Activated B cell treated with CpG ODN at 0.5 μM for 24 hours (primary cell): ENCODE measurements around the gene PPP3CB. TPM values are rescaled to one million over a fixed set of nuclear protein-coding genes. Genes with fewer than 3 reads are reported as not detected.

Experiments used
- ATAC-seq: fragments of 200-7000 bp; cut with Tn5 transposase; one replicate; pipeline ENCODE4 v1.10.0; 2021; ENCODE audit warnings: low read depth, mild to moderate bottlenecking, moderate library complexity
- CTCF ChIA-PET: fragments of 350-600 bp; sonication (Branson Sonifier 250); formaldehyde crosslinking; loops from one replicate; lab custom pipeline; 2021; ENCODE audit warnings: antibody characterized with exemption; lab: Charles Lee
- POLR2A ChIA-PET: fragments of 350-600 bp; sonication (Branson Sonifier 250); formaldehyde crosslinking; loops from one replicate; lab custom pipeline; 2021; ENCODE audit warnings: antibody characterized with exemption; lab: Charles Lee
- DNase-seq: peaks from one replicate; pipeline ENCODE4 v3.0.0; 2022
- H3K27ac Mint-ChIP-seq: one replicate; pipeline ENCODE4 v1.8.0; 2020; ENCODE audit warnings: mixed read lengths
- H3K27me3 Mint-ChIP-seq: one replicate; pipeline ENCODE4 v1.8.0; 2021; ENCODE audit warnings: mixed read lengths
- H3K36me3 Mint-ChIP-seq: one replicate; pipeline ENCODE4 v1.8.0; 2021; ENCODE audit warnings: low read depth, mixed read lengths
- H3K4me1 Mint-ChIP-seq: one replicate; pipeline ENCODE4 v1.8.0; 2021; ENCODE audit warnings: mixed read lengths
- H3K4me3 Mint-ChIP-seq: one replicate; pipeline ENCODE4 v1.8.0; 2020; ENCODE audit warnings: mild to moderate bottlenecking, mixed read lengths
- H3K9me3 Mint-ChIP-seq: one replicate; pipeline ENCODE4 v1.8.0; 2020; ENCODE audit warnings: mixed read lengths
- CTCF ChIP-seq: fragments of 200-600 bp; IDR thresholded peaks from one replicate; pipeline ENCODE4 v1.8.0; 2022; ENCODE audit warnings: antibody characterized with exemption, mild to moderate bottlenecking
- intact Hi-C: fragments of 100-400 bp; cut with micrococcal nuclease; formaldehyde crosslinking; loops from one replicate; pipeline ENCODE4 v1.15.1; 2024
- total RNA-seq: library from RNA; stranded (reverse); gene quantifications from 2 replicates; pipeline ENCODE4 v1.2.3, GENCODE V29; 2022

Gene PPP3CB
- total RNA-seq, 1 donor from 2014 or later = 43.3 TPM

DNA sequence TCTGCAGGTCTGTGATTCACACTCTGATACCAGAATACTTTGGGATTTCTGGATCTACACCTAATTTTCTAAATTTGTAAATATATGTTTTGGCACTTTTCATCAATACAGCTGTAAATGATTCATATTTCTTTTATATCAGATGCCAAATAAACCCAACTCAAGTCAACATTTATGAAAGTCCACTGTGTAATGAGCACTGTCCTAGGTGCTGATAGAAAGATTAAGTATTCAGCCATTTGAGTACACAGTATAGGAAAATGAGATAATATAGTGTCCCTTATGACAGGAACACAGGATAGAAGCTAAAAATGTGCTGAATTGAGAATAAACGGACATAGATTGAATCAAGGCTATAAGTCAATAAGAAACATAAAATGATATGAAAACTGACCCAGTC, 88.3 kb downstream of the PPP3CB start:
- no peak for DNase-seq
- Mint-ChIP-seq H3K9me3 (no peaks in the 10 kb centered on the region), H3K27ac (no peak overlapping the region), H3K4me1 (peaks cover 58% of the 10 kb centered on the region), H3K4me3 (no peak overlapping the region), H3K36me3 (peaks cover 27% of the 10 kb centered on the region), H3K27me3 (no peaks in the 10 kb centered on the region)
- no peak for TF ChIP-seq CTCF
- ChIA-PET CTCF (no interaction called here), POLR2A (no interaction called here)
- intact Hi-C loops = no loop called here
- ATAC-seq = no peak

DNA sequence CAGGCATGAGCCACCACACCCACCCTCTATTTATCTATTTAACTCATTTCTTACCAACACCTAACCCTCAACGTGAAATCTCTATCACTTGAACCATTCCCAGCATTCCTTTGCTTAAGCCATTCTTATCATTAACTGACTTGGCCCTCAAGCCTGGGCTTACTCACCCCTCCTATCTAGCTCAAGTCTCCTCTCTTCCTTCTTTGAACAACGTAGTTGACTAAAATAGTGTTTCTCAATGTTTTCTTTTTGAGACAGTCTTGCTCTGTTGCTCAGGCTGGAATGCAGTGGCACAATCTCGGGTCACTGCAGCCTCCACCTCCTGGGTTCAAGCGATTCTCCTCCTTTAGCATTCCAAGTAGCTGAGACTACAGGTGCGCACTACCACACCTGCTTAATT, 89.0 kb downstream of the PPP3CB start:
- DNase-seq = no peak
- Mint-ChIP-seq H3K4me1 (peaks cover 51% of the 10 kb centered on the region), H3K9me3 (no peaks in the 10 kb centered on the region), H3K4me3 (no peak overlapping the region), H3K27me3 (no peaks in the 10 kb centered on the region), H3K27ac (no peak overlapping the region), H3K36me3 (peaks cover 27% of the 10 kb centered on the region)
- no peak for TF ChIP-seq CTCF
- POLR2A ChIA-PET = no interaction called here
- no peak for ATAC-seq
- CTCF ChIA-PET = no interaction called here
- intact Hi-C loops = no loop called here

GRCh38 chr10:73405556-73405955, 90.3 kb downstream of the PPP3CB start:
- intact Hi-C loops = no loop called here
- ChIA-PET POLR2A (no interaction called here), CTCF (no interaction called here)
- Mint-ChIP-seq H3K36me3 (peaks cover 27% of the 10 kb centered on the region), H3K4me1 (peaks cover 43% of the 10 kb centered on the region), H3K27ac (no peak overlapping the region), H3K9me3 (no peaks in the 10 kb centered on the region), H3K27me3 (no peaks in the 10 kb centered on the region), H3K4me3 (no peak overlapping the region)
- TF ChIP-seq CTCF = no peak
- ATAC-seq (no peak), DNase-seq (no peak)

DNA sequence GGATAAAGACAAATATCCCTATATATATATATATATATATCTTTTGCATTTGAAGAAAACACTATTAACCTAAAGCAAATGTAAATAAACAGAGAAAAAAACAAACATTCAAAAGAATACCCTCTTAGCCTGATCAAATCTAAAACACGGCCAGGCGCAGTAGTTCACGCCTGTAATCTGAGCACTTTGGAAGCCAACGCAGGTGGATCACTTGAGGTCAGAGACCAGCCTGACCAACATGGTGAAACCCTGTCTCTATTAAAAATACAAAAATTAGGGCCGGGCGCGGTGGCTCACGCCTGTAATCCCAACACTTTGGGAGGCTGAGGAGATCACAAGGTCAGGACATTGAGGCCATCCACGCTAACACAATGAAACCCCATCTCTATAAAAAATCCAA, 91.1 kb downstream of the PPP3CB start:
- CTCF ChIA-PET = no interaction called here
- no peak overlapping the region for H3K27ac Mint-ChIP-seq
- no peak for ATAC-seq

DNA sequence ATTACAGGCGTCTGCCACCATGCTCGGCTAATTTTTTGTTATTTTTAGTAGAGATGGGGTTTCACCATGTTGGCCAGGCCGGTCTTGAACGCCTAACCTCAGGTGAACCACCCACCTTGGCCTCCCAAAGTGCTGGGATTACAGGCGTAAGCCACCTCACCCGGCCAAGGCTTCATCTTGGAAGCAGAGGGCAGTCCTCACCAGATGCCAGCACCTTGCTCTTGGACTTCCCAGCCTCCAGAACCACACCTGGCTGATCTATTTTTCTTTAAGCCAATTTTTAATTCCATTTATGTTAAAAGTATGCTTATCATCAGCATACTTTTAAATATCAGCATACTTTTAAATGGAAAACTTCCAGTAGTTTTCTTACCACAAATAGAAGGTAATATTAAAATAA, 94.2 kb downstream of the PPP3CB start:
- ChIA-PET POLR2A (no interaction called here), CTCF (no interaction called here)
- intact Hi-C loops = no loop called here
- H3K36me3 Mint-ChIP-seq = peaks cover 36% of the 10 kb centered on the region
- no peaks in the 10 kb centered on the region for H3K27me3 Mint-ChIP-seq
- H3K4me3 Mint-ChIP-seq = no peak overlapping the region
- no peaks in the 10 kb centered on the region for H3K9me3 Mint-ChIP-seq
- H3K27ac Mint-ChIP-seq = no peak overlapping the region
- ATAC-seq (no peak), DNase-seq (no peak)
- TF ChIP-seq CTCF = no peak
- H3K4me1 Mint-ChIP-seq = peaks cover 18% of the 10 kb centered on the region

More for the DNA sequence above, 91.1 kb downstream of the PPP3CB start:
- TF ChIP-seq CTCF = no peak
- peaks cover 36% of the 10 kb centered on the region for H3K4me1 Mint-ChIP-seq
- H3K36me3 Mint-ChIP-seq = peaks cover 30% of the 10 kb centered on the region
- no peak overlapping the region for H3K4me3 Mint-ChIP-seq
- H3K9me3 Mint-ChIP-seq = no peaks in the 10 kb centered on the region
- no peak for DNase-seq
- H3K27me3 Mint-ChIP-seq = no peaks in the 10 kb centered on the region
- intact Hi-C loops = no loop called here
- POLR2A ChIA-PET = no interaction called here
